DOHH2 (cell line): ENCODE measurements around the gene GRM5.

ENCODE experiments used
- EZH2phosphoT487 ChIP-seq: fragments of 200-600 bp; sonication (generic); IDR thresholded peaks from 2 replicates; pipeline ENCODE4 v1.6.1; 2017; ENCODE audit warnings: borderline replicate concordance, mild to moderate bottlenecking, antibody characterized with exemption, low read length, moderate library complexity, mixed read lengths
- TF ChIP-seq, protein P1 (sequence below): fragments of 200-600 bp; sonication (generic); IDR thresholded peaks from one replicate; pipeline ENCODE4 v1.5.1; 2014; ENCODE audit warnings: antibody characterized with exemption, mild to moderate bottlenecking, low read depth, low read length; ENCODE audit not compliant: poor library complexity, severe bottlenecking

DNA sequence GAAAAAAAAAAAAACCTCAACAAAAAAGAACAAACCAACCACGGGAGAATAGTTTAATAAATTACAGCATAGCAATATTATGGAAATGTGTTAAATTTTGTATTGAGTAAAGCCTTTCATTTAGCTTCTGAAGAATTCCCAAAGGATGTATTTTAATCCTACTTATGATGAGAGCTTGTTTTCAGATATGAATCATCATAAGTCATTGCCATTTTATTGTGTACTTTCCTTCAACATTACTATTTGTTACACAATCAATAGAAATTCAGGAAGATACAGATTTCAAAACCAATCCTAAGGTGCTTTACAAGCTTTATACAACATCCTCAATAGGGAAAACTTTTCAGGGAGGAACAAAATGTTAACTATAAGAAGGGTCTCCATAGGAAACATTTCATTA, 527.7 kb downstream of the GRM5 start:
- TF ChIP-seq, protein P1, sequence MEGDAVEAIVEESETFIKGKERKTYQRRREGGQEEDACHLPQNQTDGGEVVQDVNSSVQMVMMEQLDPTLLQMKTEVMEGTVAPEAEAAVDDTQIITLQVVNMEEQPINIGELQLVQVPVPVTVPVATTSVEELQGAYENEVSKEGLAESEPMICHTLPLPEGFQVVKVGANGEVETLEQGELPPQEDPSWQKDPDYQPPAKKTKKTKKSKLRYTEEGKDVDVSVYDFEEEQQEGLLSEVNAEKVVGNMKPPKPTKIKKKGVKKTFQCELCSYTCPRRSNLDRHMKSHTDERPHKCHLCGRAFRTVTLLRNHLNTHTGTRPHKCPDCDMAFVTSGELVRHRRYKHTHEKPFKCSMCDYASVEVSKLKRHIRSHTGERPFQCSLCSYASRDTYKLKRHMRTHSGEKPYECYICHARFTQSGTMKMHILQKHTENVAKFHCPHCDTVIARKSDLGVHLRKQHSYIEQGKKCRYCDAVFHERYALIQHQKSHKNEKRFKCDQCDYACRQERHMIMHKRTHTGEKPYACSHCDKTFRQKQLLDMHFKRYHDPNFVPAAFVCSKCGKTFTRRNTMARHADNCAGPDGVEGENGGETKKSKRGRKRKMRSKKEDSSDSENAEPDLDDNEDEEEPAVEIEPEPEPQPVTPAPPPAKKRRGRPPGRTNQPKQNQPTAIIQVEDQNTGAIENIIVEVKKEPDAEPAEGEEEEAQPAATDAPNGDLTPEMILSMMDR: no peak
- TF ChIP-seq EZH2phosphoT487: no peak
